BJ (cell line): ENCODE measurements around the gene SPATA1. TPM values are rescaled to one million over a fixed set of nuclear protein-coding genes. Genes with fewer than 3 reads are reported as not detected.

Experiments used
- CTCF ChIA-PET: fragments of 350-600 bp; formaldehyde crosslinking; extraction: SDS; loops from one replicate; lab custom pipeline; 2021; ENCODE audit warnings: antibody characterized with exemption, inconsistent platforms; lab: Yijun Ruan, JAX
- POLR2A ChIA-PET: fragments of 300-600 bp; sonication (Branson Sonifier 250); formaldehyde crosslinking; extraction: SDS; loops from one replicate; lab custom pipeline; 2021; ENCODE audit warnings: antibody characterized with exemption; lab: Charles Lee
- DNase-seq: peaks from one replicate; pipeline ENCODE4 v3.0.0-alpha.2; 2011; ENCODE audit warnings: low read depth
- H3K27me3 ChIP-seq: 2 replicates; pipeline ENCODE4 v1.6.0; 2011; ENCODE audit warnings: low read length; ENCODE audit not compliant: control insufficient read depth, insufficient read depth
- H3K36me3 ChIP-seq: 2 replicates; pipeline ENCODE4 v1.5.1; 2011; ENCODE audit warnings: low read length; ENCODE audit not compliant: control insufficient read depth, insufficient read depth
- H3K4me3 ChIP-seq: 2 replicates; pipeline ENCODE4 v1.5.1; 2011; ENCODE audit warnings: low read depth, mild to moderate bottlenecking, control low read depth, low read length
- polyA plus RNA-seq: library from polyadenylated mRNA; depleted of rRNA; stranded (reverse); fragments of >200 nt; gene quantifications from 2 replicates; pipeline ENCODE4 v1.2.3, GENCODE V29; 2011
- TF ChIP-seq, protein P1 (sequence below): IDR thresholded peaks from 2 replicates; pipeline ENCODE4 v1.5.1; 2011; ENCODE audit warnings: low read depth, mild to moderate bottlenecking, control low read depth, inconsistent platforms, low read length, moderate library complexity; ENCODE audit not compliant: insufficient read depth

SPATA1 gene
- polyA plus RNA-seq, 1 experiment = 0.69 TPM

- no peaks in the 10 kb centered on the region for H3K36me3 ChIP-seq
- no peaks in the 10 kb centered on the region for H3K27me3 ChIP-seq
- DNase-seq = peak; percentile 32
- TF ChIP-seq, protein P1, sequence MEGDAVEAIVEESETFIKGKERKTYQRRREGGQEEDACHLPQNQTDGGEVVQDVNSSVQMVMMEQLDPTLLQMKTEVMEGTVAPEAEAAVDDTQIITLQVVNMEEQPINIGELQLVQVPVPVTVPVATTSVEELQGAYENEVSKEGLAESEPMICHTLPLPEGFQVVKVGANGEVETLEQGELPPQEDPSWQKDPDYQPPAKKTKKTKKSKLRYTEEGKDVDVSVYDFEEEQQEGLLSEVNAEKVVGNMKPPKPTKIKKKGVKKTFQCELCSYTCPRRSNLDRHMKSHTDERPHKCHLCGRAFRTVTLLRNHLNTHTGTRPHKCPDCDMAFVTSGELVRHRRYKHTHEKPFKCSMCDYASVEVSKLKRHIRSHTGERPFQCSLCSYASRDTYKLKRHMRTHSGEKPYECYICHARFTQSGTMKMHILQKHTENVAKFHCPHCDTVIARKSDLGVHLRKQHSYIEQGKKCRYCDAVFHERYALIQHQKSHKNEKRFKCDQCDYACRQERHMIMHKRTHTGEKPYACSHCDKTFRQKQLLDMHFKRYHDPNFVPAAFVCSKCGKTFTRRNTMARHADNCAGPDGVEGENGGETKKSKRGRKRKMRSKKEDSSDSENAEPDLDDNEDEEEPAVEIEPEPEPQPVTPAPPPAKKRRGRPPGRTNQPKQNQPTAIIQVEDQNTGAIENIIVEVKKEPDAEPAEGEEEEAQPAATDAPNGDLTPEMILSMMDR = no peak
- CTCF ChIA-PET = interaction anchor here (1.1 to 3.8 kb wide), 6 partner anchors 36 to 274 kb away, joined by 3 to 14 read pairs (median 4); no protein-coding TSS in a partner anchor
- peak within 1 kb of the TSS; percentile 90 for H3K4me3 ChIP-seq
- POLR2A ChIA-PET = interaction anchor here (0.6 to 0.7 kb wide), 2 partner anchors 37 to 1229 kb away, joined by 3 read pairs; partner anchors contain the start of gene ZNHIT6
Measured at GRCh38 chr1:84478876-84479868, 27.0 kb upstream of the SPATA1 start, which contains the start of gene RPF1. Gene RPF1, plus strand, starts transcription at chr1:84479266. Its CDS starts 16 bp downstream, at chr1:84479282.

GRCh38 chr1:84479998-84480397, 26.2 kb upstream of the SPATA1 start:
- TF ChIP-seq, protein P1 = no peak
- H3K27me3 ChIP-seq = no peaks in the 10 kb centered on the region
- no peak for DNase-seq
- H3K4me3 ChIP-seq = peak overlapping the region; percentile 90
- ChIA-PET CTCF (interaction anchor here (0.7 to 3.8 kb wide), 6 partner anchors 37 to 465 kb away, joined by 3 to 14 read pairs (median 4); no protein-coding TSS in a partner anchor), POLR2A (interaction anchor here (0.6 to 0.7 kb wide), 2 partner anchors 38 to 1228 kb away, joined by 3 read pairs; partner anchors contain the start of gene ZNHIT6)
- H3K36me3 ChIP-seq = no peaks in the 10 kb centered on the region

- Histone ChIP-seq H3K4me3 (no peak overlapping the region), H3K27me3 (no peaks in the 10 kb centered on the region), H3K36me3 (no peaks in the 10 kb centered on the region)
- DNase-seq = no peak
- CTCF ChIA-PET = interaction anchor here (0.9 to 3.8 kb wide), 6 partner anchors 38 to 273 kb away, joined by 3 to 14 read pairs (median 4); no protein-coding TSS in a partner anchor
- POLR2A ChIA-PET = no interaction called here
- TF ChIP-seq, protein P1 = no peak
Measured at GRCh38 chr1:84480650-84481049, 25.5 kb upstream of the SPATA1 start.

DNA sequence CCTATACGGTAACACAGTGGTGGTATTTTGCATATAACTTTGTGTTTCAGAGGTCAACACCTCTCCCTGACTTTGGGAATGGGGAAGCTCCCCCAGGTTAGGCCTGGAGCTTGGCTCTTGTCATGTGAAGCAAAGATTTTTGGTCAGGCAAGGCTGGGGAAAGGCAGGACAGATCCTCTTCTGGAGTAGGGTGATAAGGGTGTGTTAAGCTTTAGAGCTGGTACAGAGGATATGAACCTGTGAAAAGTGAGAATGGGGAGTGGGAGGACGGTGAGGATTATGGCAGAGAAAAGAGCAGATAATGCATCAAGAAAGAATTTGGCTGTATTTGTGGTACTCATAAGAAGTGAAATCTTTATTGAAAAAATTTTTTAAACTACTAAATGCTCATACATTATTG, 24.9 kb upstream of the SPATA1 start:
- Histone ChIP-seq H3K27me3 (no peaks in the 10 kb centered on the region), H3K36me3 (no peaks in the 10 kb centered on the region), H3K4me3 (no peak overlapping the region)
- ChIA-PET POLR2A (no interaction called here), CTCF (interaction anchor here (1.3 to 3.8 kb wide), 2 partner anchors 123 to 272 kb away, joined by 3 to 14 read pairs; no protein-coding TSS in a partner anchor)
- TF ChIP-seq, protein P1 = no peak
- no peak for DNase-seq

- POLR2A ChIA-PET = no interaction called here
- no peak overlapping the region for H3K4me3 ChIP-seq
- CTCF ChIA-PET = no interaction called here
- peaks cover 8% of the 10 kb centered on the region for H3K36me3 ChIP-seq
- no peak for DNase-seq
- TF ChIP-seq, protein P1 = no peak
- H3K27me3 ChIP-seq = no peaks in the 10 kb centered on the region
Measured at GRCh38 chr1:84488107-84488506, 18.1 kb upstream of the SPATA1 start.
